HCT116 (cell line): ENCODE data around the gene CLEC16A. TPM values are rescaled to one million over a fixed set of nuclear protein-coding genes. Genes with fewer than 3 reads are reported as not detected.

Source experiments
- ATAC-seq: fragments of 200-7000 bp; cut with Tn5 transposase; 2 replicates; pipeline ENCODE4 v1.9.1; 2020; ENCODE audit warnings: mild to moderate bottlenecking, moderate library complexity
- BruUV-seq: library from RNA; stranded (reverse); fragments of 400-500 nt; replicated peaks from 2 replicates; lab custom pipeline; 2021; lab: Mats Ljungman, UMichigan
- CTCF ChIA-PET: fragments of 300-600 bp; sonication (Branson Sonifier 250); formaldehyde crosslinking; loops from one replicate; lab custom pipeline; 2021; ENCODE audit warnings: antibody characterized with exemption; lab: Charles Lee
- POLR2A ChIA-PET: fragments of 300-600, 350-600 bp; sonication (Branson Sonifier 250); formaldehyde crosslinking; loops from one replicate; lab custom pipeline; 2021; ENCODE audit warnings: antibody characterized with exemption; lab: Charles Lee
- RAD21 ChIA-PET, 2 experiments: fragments of 300-600 bp; sonication (Branson Sonifier 250); formaldehyde crosslinking; loops; one replicate each; lab custom pipeline; 2023; ENCODE audit warnings: low total read pairs in 2 of 2; ENCODE audit not compliant: uncharacterized antibody in 2 of 2, unreplicated experiment in 2 of 2, low non-redundant PET in 1 of 2; lab: Charles Lee
- DNase-seq: peaks from one replicate; pipeline ENCODE4 v3.0.0-alpha.2; 2010; ENCODE audit warnings: low read depth, low spot score
- H2AFZ ChIP-seq: fragments of 200-600 bp; shearing (Covaris generic), sonication (generic); 2 replicates; pipeline ENCODE4 v1.6.1; 2017; ENCODE audit warnings: low read depth, mixed run types, mixed read lengths, antibody characterized with exemption, low read length; ENCODE audit not compliant: poor library complexity, severe bottlenecking
- H3K27ac ChIP-seq: 2 replicates; pipeline ENCODE4 v1.5.1; 2012; ENCODE audit warnings: low read depth, low read length
- H3K27me3 ChIP-seq: fragments of 200-600 bp; sonication (generic); 2 replicates; pipeline ENCODE4 v1.6.1; 2016; ENCODE audit warnings: mixed run types, low read length, mixed read lengths; ENCODE audit not compliant: insufficient read depth
- H3K36me3 ChIP-seq, 2 experiments: fragments of 200-500 bp in 1 of 2; fragments of 200-600 bp in 1 of 2; sonication (Bioruptor generic) in 1 of 2; sonication (generic) in 1 of 2; 2 replicates each; pipeline versions ENCODE4 v1.5.1 to v1.6.1; 2014 to 2016; ENCODE audit warnings: low read length in 2 of 2, inconsistent platforms in 1 of 2, mixed read lengths in 1 of 2, mixed run types in 1 of 2; ENCODE audit not compliant: insufficient read depth in 2 of 2, control insufficient read depth in 1 of 2
- H3K4me1 ChIP-seq, 2 experiments: fragments of 200-600 bp in 1 of 2; sonication (generic) in 1 of 2; 2 replicates each; pipeline versions ENCODE4 v1.5.1 to v1.6.1; 2012 to 2017; ENCODE audit warnings: low read length in 2 of 2, inconsistent platforms in 1 of 2, mild to moderate bottlenecking in 1 of 2, mixed read lengths in 1 of 2, mixed run types in 1 of 2, moderate library complexity in 1 of 2; ENCODE audit not compliant: insufficient read depth in 2 of 2, control insufficient read depth in 1 of 2
- H3K4me2 ChIP-seq: fragments of 200-600 bp; sonication (generic); 2 replicates; pipeline ENCODE4 v1.6.1; 2017; ENCODE audit warnings: mixed run types, low read length, mixed read lengths
- H3K4me3 ChIP-seq, 2 experiments: fragments of 200-600 bp in 1 of 2; sonication (generic) in 1 of 2; replicated peaks in 1 of 2; 2 replicates each; pipeline ENCODE4 v1.5.1; 2011 to 2016; ENCODE audit warnings: low read length in 2 of 2, control low read depth in 1 of 2, low read depth in 1 of 2, mild to moderate bottlenecking in 1 of 2, mixed read lengths in 1 of 2, mixed run types in 1 of 2
- H3K79me2 ChIP-seq: fragments of 200-600 bp; sonication (generic); 2 replicates; pipeline ENCODE4 v1.6.1; 2017; ENCODE audit warnings: mild to moderate bottlenecking, mixed run types, low read length, moderate library complexity, mixed read lengths; ENCODE audit not compliant: insufficient read depth
- H3K9ac ChIP-seq: fragments of 200-600 bp; sonication (generic); 2 replicates; pipeline ENCODE4 v1.6.1; 2016; ENCODE audit warnings: low read length, mixed read lengths
- H3K9me2 ChIP-seq: fragments of 200-600 bp; sonication (generic), shearing (Covaris generic); 2 replicates; pipeline ENCODE4 v1.6.1; 2017; ENCODE audit warnings: mixed run types, mild to moderate bottlenecking, moderate library complexity; ENCODE audit not compliant: insufficient read depth
- H3K9me3 ChIP-seq, 2 experiments: fragments of 200-500 bp in 1 of 2; fragments of 200-600 bp in 1 of 2; sonication (Bioruptor generic) in 1 of 2; sonication (generic) in 1 of 2; 2 replicates each; pipeline ENCODE4 v1.6.1; 2014 to 2017; ENCODE audit warnings: low read length in 2 of 2, mixed read lengths in 2 of 2, inconsistent platforms in 1 of 2, low read depth in 1 of 2, mild to moderate bottlenecking in 1 of 2, mixed run types in 1 of 2, moderate library complexity in 1 of 2; ENCODE audit not compliant: control insufficient read depth in 1 of 2, insufficient read depth in 1 of 2
- H4K20me1 ChIP-seq: fragments of 200-600 bp; sonication (generic), shearing (Covaris generic); 2 replicates; pipeline ENCODE4 v1.6.1; 2017; ENCODE audit warnings: mixed run types, mild to moderate bottlenecking, moderate library complexity; ENCODE audit not compliant: insufficient read depth
- ATF3 ChIP-seq: IDR thresholded peaks from 2 replicates; pipeline ENCODE4 v1.6.1; 2012
- CBX3 ChIP-seq: IDR thresholded peaks from 2 replicates; pipeline ENCODE4 v1.6.1; 2012; ENCODE audit warnings: low read depth
- CTCF ChIP-seq, 3 experiments: fragments of 200-600 bp in 1 of 3; sonication (generic) in 1 of 3; IDR thresholded peaks in 2 of 3; conservative IDR thresholded peaks in 1 of 3; 2 replicates each; pipeline ENCODE4 v1.5.1; 2012 to 2017; ENCODE audit warnings: low read depth in 2 of 3, low read length in 2 of 3, antibody characterized with exemption in 1 of 3, borderline replicate concordance in 1 of 3, control low read depth in 1 of 3, mild to moderate bottlenecking in 1 of 3, mixed read lengths in 1 of 3, mixed run types in 1 of 3, moderate library complexity in 1 of 3; ENCODE audit not compliant: insufficient read depth in 1 of 3
- EGR1 ChIP-seq: IDR thresholded peaks from 2 replicates; pipeline ENCODE4 v1.6.1; 2012; ENCODE audit warnings: low read depth
- ELF1 ChIP-seq: IDR thresholded peaks from 2 replicates; pipeline ENCODE4 v1.6.1; 2012; ENCODE audit warnings: low read depth, borderline replicate concordance
- EZH2 ChIP-seq: fragments of 200-600 bp; sonication (generic); IDR thresholded peaks from 2 replicates; pipeline ENCODE4 v1.6.1; 2017; ENCODE audit warnings: antibody characterized with exemption, mixed run types
- EZH2phosphoT487 ChIP-seq: fragments of 200-600 bp; IDR thresholded peaks from 2 replicates; pipeline ENCODE4 v1.6.1; 2018; ENCODE audit warnings: antibody characterized with exemption, borderline replicate concordance
- JUND ChIP-seq: IDR thresholded peaks from 2 replicates; pipeline ENCODE4 v1.6.1; 2012
- POLR2A ChIP-seq: IDR thresholded peaks from 2 replicates; pipeline ENCODE4 v1.7.0; 2011; ENCODE audit warnings: borderline replicate concordance; ENCODE audit not compliant: insufficient read depth, insufficient read length; ENCODE audit errors: extremely low read depth
- POLR2AphosphoS5 ChIP-seq: IDR thresholded peaks from 2 replicates; pipeline ENCODE4 v1.6.1; 2011; ENCODE audit warnings: mild to moderate bottlenecking, low read depth, low read length, moderate library complexity
- SIN3A ChIP-seq: IDR thresholded peaks from 2 replicates; pipeline ENCODE4 v1.6.1; 2012; ENCODE audit warnings: low read depth
- SP1 ChIP-seq: IDR thresholded peaks from 2 replicates; pipeline ENCODE4 v1.6.1; 2012; ENCODE audit warnings: low read depth
- YY1 ChIP-seq: IDR thresholded peaks from 2 replicates; pipeline ENCODE4 v1.6.1; 2011; ENCODE audit warnings: low read length, low read depth, moderate library complexity, mild to moderate bottlenecking; ENCODE audit not compliant: insufficient replicate concordance; ENCODE audit errors: extremely low read depth
- ZBTB33 ChIP-seq: IDR thresholded peaks from 2 replicates; pipeline ENCODE4 v1.6.1; 2011; ENCODE audit warnings: mild to moderate bottlenecking, low read length, moderate library complexity; ENCODE audit not compliant: insufficient replicate concordance; ENCODE audit errors: extremely low read depth
- ZFX ChIP-seq: fragments of 450-650 bp; IDR thresholded peaks from 2 replicates; pipeline ENCODE4 v1.6.1; 2017
- ZNF274 ChIP-seq: fragments of 200-500 bp; sonication (Bioruptor generic); IDR thresholded peaks from 2 replicates; pipeline ENCODE4 v1.6.1; 2014; ENCODE audit warnings: mild to moderate bottlenecking, low read depth, low read length, inconsistent platforms
- intact Hi-C: fragments of 100-400 bp; cut with micrococcal nuclease; formaldehyde crosslinking; loops from 2 replicates; pipeline ENCODE4 v1.10.0; 2022
- total RNA-seq: library from RNA; stranded (reverse); gene quantifications from one replicate; pipeline ENCODE4 v1.2.1, GENCODE V29; 2021; ENCODE audit not compliant: unreplicated experiment

The CLEC16A gene
- total RNA-seq, 1 experiment from 2014 or later, result 18.0 TPM

GRCh38 chr16:11187522-11188023 lies 243.2 kb downstream of the CLEC16A start:
- Histone ChIP-seq H4K20me1 (no peaks in the 10 kb centered on the region), H3K9me2 (no peaks in the 10 kb centered on the region), H3K36me3 (no peaks in the 10 kb centered on the region), H2AFZ (no peak overlapping the region), H3K9ac (no peak overlapping the region), H3K27me3 (no peaks in the 10 kb centered on the region), H3K27ac (no peak overlapping the region), H3K9me3 (no peaks in the 10 kb centered on the region), H3K4me1 (peaks cover 5 to 23% of the 10 kb centered on the region in 2 experiments), H3K4me2 (no peak overlapping the region), H3K4me3 (no peak overlapping the region), H3K79me2 (no peaks in the 10 kb centered on the region)
- BruUV-seq, result no TSS peak
- TF ChIP-seq SIN3A (no peak), ZBTB33 (no peak)
- intact Hi-C loops, result no loop called here
- CTCF ChIA-PET, result no interaction called here
- ATAC-seq, result no peak
- POLR2A ChIA-PET, result no interaction called here
- RAD21 ChIA-PET, result no interaction called here
- DNase-seq, result no peak

GRCh38 chr16:11188801-11189740 lies 244.7 kb downstream of the CLEC16A start:
- ATAC-seq, result no peak
- Histone ChIP-seq H2AFZ (no peak overlapping the region), H3K79me2 (no peaks in the 10 kb centered on the region), H3K27ac (no peak overlapping the region), H3K4me2 (no peak overlapping the region), H3K36me3 (no peaks in the 10 kb centered on the region), H3K4me1 (peaks cover 5 to 28% of the 10 kb centered on the region in 2 experiments), H3K4me3 (no peak overlapping the region), H3K9me3 (no peaks in the 10 kb centered on the region), H4K20me1 (no peaks in the 10 kb centered on the region), H3K27me3 (no peaks in the 10 kb centered on the region), H3K9me2 (no peaks in the 10 kb centered on the region), H3K9ac (no peak overlapping the region)
- RAD21 ChIA-PET, result no interaction called here
- POLR2A ChIA-PET, result no interaction called here
- CTCF ChIA-PET, result no interaction called here
- DNase-seq, result no peak
- intact Hi-C loops, result no loop called here
- BruUV-seq, result no TSS peak
- no peak for TF ChIP-seq SIN3A
- no peak for TF ChIP-seq ZNF274
- TF ChIP-seq CBX3, result no peak
- TF ChIP-seq ZFX, result no peak
- TF ChIP-seq JUND, result no peak
- TF ChIP-seq SP1, result no peak
- TF ChIP-seq EZH2, result no peak
- no peak for TF ChIP-seq ELF1
- no peak for TF ChIP-seq EGR1
- no peak for TF ChIP-seq YY1
- TF ChIP-seq POLR2A, result no peak
- no peak for TF ChIP-seq CTCF (IDR thresholded peaks at IDR 0.05 in 2 of 3, conservative IDR thresholded peaks at IDR 0.05 in 1 of 3; ENCODE audit: borderline replicate concordance in 1 of 3, insufficient read depth in 1 of 3, low read depth in 2 of 3, low read length in 2 of 3)
- no peak for TF ChIP-seq EZH2phosphoT487
- no peak for TF ChIP-seq POLR2AphosphoS5
- no peak for TF ChIP-seq ATF3
